Caco-2 (cell line): ENCODE measurements around the gene ARHGAP8. TPM values are rescaled to one million over a fixed set of nuclear protein-coding genes. Genes with fewer than 3 reads are reported as not detected.

Experiments used
- BruUV-seq: library from RNA; stranded (reverse); fragments of 400-500 nt; replicated peaks from 2 replicates; lab custom pipeline; 2021; lab: Mats Ljungman, UMichigan
- CTCF ChIA-PET: fragments of 300-600 bp; sonication (Branson Sonifier 250); formaldehyde crosslinking; loops from one replicate; lab custom pipeline; 2022; ENCODE audit warnings: antibody characterized with exemption; lab: Charles Lee
- POLR2A ChIA-PET: fragments of 300-600 bp; sonication (Branson Sonifier 250); formaldehyde crosslinking; loops from one replicate; lab custom pipeline; 2022; ENCODE audit warnings: antibody characterized with exemption; lab: Charles Lee
- DNase-seq, 2 experiments: peaks; one replicate each; pipeline versions ENCODE4 v3.0.0 to v3.0.0-alpha.2; 2020 to 2022
- H3K27me3 ChIP-seq: replicated peaks from 2 replicates; pipeline ENCODE4 v1.6.0; 2011; ENCODE audit warnings: low read length; ENCODE audit not compliant: control insufficient read depth, insufficient read depth
- H3K36me3 ChIP-seq: 2 replicates; pipeline ENCODE4 v1.5.1; 2011; ENCODE audit warnings: low read length; ENCODE audit not compliant: control insufficient read depth, insufficient read depth
- H3K4me1 ChIP-seq: fragments of 250-450 bp; sonication (Bioruptor Pico); 2 replicates; pipeline ENCODE4 v1.5.1; 2020; ENCODE audit warnings: mild to moderate bottlenecking
- H3K4me3 ChIP-seq: 2 replicates; pipeline ENCODE4 v1.5.1; 2011; ENCODE audit warnings: low read depth, mild to moderate bottlenecking, control low read depth, low read length
- H3K9me3 ChIP-seq: fragments of 250-450 bp; sonication (Bioruptor Pico); 2 replicates; pipeline ENCODE4 v1.5.1; 2020; ENCODE audit warnings: mild to moderate bottlenecking, moderate library complexity
- H3K27ac Mint-ChIP-seq: one replicate; pipeline ENCODE4 v1.8.0; 2022; ENCODE audit warnings: mixed read lengths; ENCODE audit not compliant: unreplicated experiment
- H3K27me3 Mint-ChIP-seq: one replicate; pipeline ENCODE4 v1.8.0; 2022; ENCODE audit warnings: mixed read lengths; ENCODE audit not compliant: insufficient read depth, unreplicated experiment
- H3K36me3 Mint-ChIP-seq: one replicate; pipeline ENCODE4 v1.8.0; 2022; ENCODE audit warnings: mild to moderate bottlenecking, mixed read lengths; ENCODE audit not compliant: insufficient read depth, unreplicated experiment
- H3K4me1 Mint-ChIP-seq: one replicate; pipeline ENCODE4 v1.8.0; 2022; ENCODE audit warnings: low read depth, mixed read lengths; ENCODE audit not compliant: unreplicated experiment
- H3K4me3 Mint-ChIP-seq: one replicate; pipeline ENCODE4 v1.8.0; 2022; ENCODE audit warnings: mild to moderate bottlenecking, moderate library complexity, mixed read lengths; ENCODE audit not compliant: unreplicated experiment
- H3K9me3 Mint-ChIP-seq: one replicate; pipeline ENCODE4 v1.8.0; 2022; ENCODE audit warnings: mixed read lengths; ENCODE audit not compliant: unreplicated experiment
- intact Hi-C: fragments of 100-400 bp; cut with micrococcal nuclease; formaldehyde crosslinking; loops from one replicate; pipeline ENCODE4 v1.10.0; 2022; ENCODE audit not compliant: unreplicated experiment
- total RNA-seq: library from RNA; stranded (reverse); gene quantifications from 2 replicates; pipeline ENCODE4 v1.2.3, GENCODE V29; 2022
- TF ChIP-seq, protein P1 (sequence below), 2 experiments: fragments of 200-600 bp in 1 of 2; IDR thresholded peaks; 1 replicate in 1 of 2; 2 replicates in 1 of 2; pipeline versions ENCODE4 v1.5.1 to v1.8.0; 2011 to 2022; ENCODE audit warnings: antibody characterized with exemption in 1 of 2, control low read depth in 1 of 2, inconsistent platforms in 1 of 2, low read depth in 1 of 2, low read length in 1 of 2, mild to moderate bottlenecking in 1 of 2, moderate library complexity in 1 of 2; ENCODE audit not compliant: insufficient read depth in 1 of 2, severe bottlenecking in 1 of 2, unreplicated experiment in 1 of 2

Gene ARHGAP8
- total RNA-seq, 1 experiment from 2014 or later = 81.5 TPM

DNA sequence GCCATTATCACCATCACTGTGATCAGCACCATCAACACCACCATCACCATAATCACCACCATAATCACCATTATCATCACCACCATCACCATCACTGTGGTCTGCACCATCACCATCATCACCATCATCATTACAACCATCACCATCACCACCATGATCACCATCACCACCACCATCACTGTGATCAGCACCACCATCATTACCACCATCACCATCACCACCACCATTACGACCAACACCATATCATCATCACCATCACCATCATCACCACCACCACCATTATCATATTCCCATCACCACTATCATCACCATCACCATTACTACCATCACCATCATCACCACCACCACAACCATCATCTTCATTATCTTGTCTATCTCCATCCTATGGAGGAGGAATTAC lies 132.2 kb downstream of the ARHGAP8 start:
- no TSS peak for BruUV-seq
- no peaks in the 10 kb centered on the region for H3K36me3 ChIP-seq
- ChIA-PET POLR2A (no interaction called here), CTCF (no interaction called here)
- Mint-ChIP-seq H3K4me3 (no peak overlapping the region), H3K27me3 (no peaks in the 10 kb centered on the region), H3K9me3 (no peaks in the 10 kb centered on the region), H3K27ac (no peak overlapping the region), H3K4me1 (no peaks in the 10 kb centered on the region), H3K36me3 (no peaks in the 10 kb centered on the region)
- no peaks in the 10 kb centered on the region for H3K27me3 ChIP-seq
- H3K4me3 ChIP-seq = no peak overlapping the region
- H3K4me1 ChIP-seq = no peaks in the 10 kb centered on the region
- intact Hi-C loops = no loop called here
- DNase-seq = peak in 1 of 2 experiments; percentile 2
- TF ChIP-seq, protein P1, sequence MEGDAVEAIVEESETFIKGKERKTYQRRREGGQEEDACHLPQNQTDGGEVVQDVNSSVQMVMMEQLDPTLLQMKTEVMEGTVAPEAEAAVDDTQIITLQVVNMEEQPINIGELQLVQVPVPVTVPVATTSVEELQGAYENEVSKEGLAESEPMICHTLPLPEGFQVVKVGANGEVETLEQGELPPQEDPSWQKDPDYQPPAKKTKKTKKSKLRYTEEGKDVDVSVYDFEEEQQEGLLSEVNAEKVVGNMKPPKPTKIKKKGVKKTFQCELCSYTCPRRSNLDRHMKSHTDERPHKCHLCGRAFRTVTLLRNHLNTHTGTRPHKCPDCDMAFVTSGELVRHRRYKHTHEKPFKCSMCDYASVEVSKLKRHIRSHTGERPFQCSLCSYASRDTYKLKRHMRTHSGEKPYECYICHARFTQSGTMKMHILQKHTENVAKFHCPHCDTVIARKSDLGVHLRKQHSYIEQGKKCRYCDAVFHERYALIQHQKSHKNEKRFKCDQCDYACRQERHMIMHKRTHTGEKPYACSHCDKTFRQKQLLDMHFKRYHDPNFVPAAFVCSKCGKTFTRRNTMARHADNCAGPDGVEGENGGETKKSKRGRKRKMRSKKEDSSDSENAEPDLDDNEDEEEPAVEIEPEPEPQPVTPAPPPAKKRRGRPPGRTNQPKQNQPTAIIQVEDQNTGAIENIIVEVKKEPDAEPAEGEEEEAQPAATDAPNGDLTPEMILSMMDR (IDR thresholded peaks at IDR 0.05; ENCODE audit: insufficient read depth in 1 of 2, low read depth in 1 of 2, low read length in 1 of 2, severe bottlenecking in 1 of 2, unreplicated experiment in 1 of 2) = no peak
- H3K9me3 ChIP-seq = no peaks in the 10 kb centered on the region

DNA sequence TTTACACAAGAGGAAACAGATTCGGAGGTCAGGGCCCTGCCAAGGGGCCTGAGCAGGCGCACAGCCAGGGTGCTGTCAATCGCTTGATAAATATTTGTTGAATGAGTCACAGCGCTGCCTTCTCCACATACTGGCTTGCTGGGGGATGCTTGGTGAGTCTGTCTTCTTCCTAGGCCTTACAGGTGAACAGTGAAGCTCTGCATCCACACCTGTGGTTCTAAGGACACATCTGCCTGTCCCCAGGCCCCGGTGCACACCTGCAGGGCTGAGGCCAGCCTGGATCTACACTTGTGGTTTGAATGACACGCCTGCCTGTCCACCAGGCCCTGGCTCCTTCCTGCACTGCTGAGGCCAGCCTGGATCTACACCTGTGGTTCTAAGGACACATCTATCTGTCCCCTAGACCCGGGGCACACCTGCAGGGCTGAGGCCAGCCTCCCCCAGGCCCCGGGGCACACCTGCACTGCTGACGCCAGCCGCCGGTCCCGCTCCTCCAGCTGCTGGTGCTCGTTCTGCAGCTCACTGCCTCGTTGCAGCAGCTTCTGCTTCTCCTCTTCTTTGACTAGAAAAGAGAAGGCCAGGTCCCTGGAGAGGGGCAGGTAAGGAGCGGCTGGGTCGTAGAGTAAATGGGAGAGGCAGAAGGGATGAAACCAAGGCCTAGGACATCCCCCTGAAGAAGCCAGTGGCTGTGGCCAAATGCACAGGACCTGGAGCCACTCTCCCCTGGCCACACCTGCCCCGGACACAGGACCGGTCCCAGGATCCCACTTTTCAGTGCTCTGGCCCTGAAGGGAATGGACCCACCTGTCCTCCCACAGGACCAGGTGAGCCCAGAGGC lies 132.8 kb downstream of the ARHGAP8 start:
- no peaks in the 10 kb centered on the region for H3K27me3 ChIP-seq
- ChIA-PET CTCF (no interaction called here), POLR2A (no interaction called here)
- H3K4me1 ChIP-seq = no peaks in the 10 kb centered on the region
- no TSS peak for BruUV-seq
- TF ChIP-seq, protein P1 (IDR thresholded peaks at IDR 0.05; ENCODE audit: insufficient read depth in 1 of 2, low read depth in 1 of 2, low read length in 1 of 2, severe bottlenecking in 1 of 2, unreplicated experiment in 1 of 2) = no peak
- no peaks in the 10 kb centered on the region for H3K36me3 ChIP-seq
- peak in 1 of 2 experiments; percentile 37 for DNase-seq
- H3K9me3 ChIP-seq = no peaks in the 10 kb centered on the region
- intact Hi-C loops = no loop called here
- no peaks in the 10 kb centered on the region for H3K36me3 Mint-ChIP-seq
- no peak overlapping the region for H3K4me3 Mint-ChIP-seq
- no peak overlapping the region for H3K4me3 ChIP-seq
- H3K27me3 Mint-ChIP-seq = no peaks in the 10 kb centered on the region
- no peaks in the 10 kb centered on the region for H3K4me1 Mint-ChIP-seq
- H3K27ac Mint-ChIP-seq = no peak overlapping the region
- H3K9me3 Mint-ChIP-seq = no peaks in the 10 kb centered on the region

DNA sequence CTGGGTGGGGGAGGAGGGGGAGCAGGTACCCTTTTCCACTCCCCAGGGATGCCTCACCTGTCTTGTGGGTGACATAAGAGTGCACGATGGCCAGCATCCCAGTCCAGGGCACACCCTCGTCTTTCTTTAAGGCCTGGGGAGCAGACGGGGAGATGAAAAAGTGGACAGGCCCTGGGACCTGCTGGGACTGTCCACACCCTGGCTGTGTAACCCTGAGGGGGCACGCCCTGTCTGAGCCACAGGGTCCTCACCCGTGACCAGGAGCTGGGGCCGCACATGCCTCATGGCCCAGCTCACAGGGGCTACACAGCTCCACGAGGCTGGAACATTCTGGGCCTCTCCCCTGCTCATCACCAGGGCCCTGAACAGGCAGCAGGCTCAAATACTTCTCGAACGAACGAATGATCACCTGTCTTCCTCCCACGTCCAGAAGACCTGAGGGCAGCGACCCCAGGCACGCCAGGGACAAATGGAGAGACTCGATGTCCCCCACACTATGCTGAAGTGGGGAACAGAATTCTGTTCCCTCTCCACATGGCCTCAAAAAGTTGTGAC lies 133.5 kb downstream of the ARHGAP8 start:
- no peaks in the 10 kb centered on the region for H3K9me3 Mint-ChIP-seq
- CTCF ChIA-PET = no interaction called here
- intact Hi-C loops = no loop called here
- no peak overlapping the region for H3K27ac Mint-ChIP-seq
- Histone ChIP-seq H3K4me1 (no peaks in the 10 kb centered on the region), H3K27me3 (no peaks in the 10 kb centered on the region), H3K9me3 (no peaks in the 10 kb centered on the region), H3K36me3 (no peaks in the 10 kb centered on the region), H3K4me3 (no peak overlapping the region)
- H3K4me3 Mint-ChIP-seq = no peak overlapping the region
- POLR2A ChIA-PET = no interaction called here
- no TSS peak for BruUV-seq
- TF ChIP-seq, protein P1 (IDR thresholded peaks at IDR 0.05; ENCODE audit: insufficient read depth in 1 of 2, low read depth in 1 of 2, low read length in 1 of 2, severe bottlenecking in 1 of 2, unreplicated experiment in 1 of 2) = no peak
- no peaks in the 10 kb centered on the region for H3K36me3 Mint-ChIP-seq
- no peaks in the 10 kb centered on the region for H3K4me1 Mint-ChIP-seq
- H3K27me3 Mint-ChIP-seq = no peaks in the 10 kb centered on the region
- peak in 1 of 2 experiments; percentile 28 for DNase-seq
